DMS114 treated with DMSO at 0.1 percent for 48 hours (cell line): ENCODE measurements around the gene SENP7.

ENCODE experiments used
- DNase-seq: peaks from one replicate; lab custom pipeline; 2025; ENCODE audit not compliant: unreplicated experiment; lab: John Stamatoyannopoulos, UW

The SENP7 gene

DNA sequence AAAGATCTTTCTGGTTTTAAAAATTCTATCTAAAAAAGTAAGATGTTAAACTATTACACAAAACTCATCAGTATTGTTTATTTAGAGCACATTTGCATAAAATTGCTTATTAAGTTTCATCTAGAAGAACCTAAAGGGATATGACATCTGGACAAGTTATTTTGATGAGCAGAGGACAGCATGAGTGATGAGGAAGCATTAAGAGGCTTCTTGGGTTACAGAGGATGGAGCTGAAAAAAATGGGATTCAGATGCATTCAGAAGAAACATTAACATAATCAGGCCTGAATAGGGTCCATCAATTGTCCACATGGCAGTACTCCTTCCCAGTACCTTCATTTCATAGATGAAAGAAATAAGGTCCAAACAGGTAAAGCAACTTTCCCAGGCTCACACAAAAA, 234.3 kb downstream of the SENP7 start:
- no peak for DNase-seq
